Measurements from ENCODE around the gene RNPEPL1. TPM values are rescaled to one million over a fixed set of nuclear protein-coding genes. Genes with fewer than 3 reads are reported as not detected.

The RNPEPL1 gene
- total and polyA plus RNA-seq, 2 donors from 2014 or later: 65.4 to 77.4 TPM

DNA sequence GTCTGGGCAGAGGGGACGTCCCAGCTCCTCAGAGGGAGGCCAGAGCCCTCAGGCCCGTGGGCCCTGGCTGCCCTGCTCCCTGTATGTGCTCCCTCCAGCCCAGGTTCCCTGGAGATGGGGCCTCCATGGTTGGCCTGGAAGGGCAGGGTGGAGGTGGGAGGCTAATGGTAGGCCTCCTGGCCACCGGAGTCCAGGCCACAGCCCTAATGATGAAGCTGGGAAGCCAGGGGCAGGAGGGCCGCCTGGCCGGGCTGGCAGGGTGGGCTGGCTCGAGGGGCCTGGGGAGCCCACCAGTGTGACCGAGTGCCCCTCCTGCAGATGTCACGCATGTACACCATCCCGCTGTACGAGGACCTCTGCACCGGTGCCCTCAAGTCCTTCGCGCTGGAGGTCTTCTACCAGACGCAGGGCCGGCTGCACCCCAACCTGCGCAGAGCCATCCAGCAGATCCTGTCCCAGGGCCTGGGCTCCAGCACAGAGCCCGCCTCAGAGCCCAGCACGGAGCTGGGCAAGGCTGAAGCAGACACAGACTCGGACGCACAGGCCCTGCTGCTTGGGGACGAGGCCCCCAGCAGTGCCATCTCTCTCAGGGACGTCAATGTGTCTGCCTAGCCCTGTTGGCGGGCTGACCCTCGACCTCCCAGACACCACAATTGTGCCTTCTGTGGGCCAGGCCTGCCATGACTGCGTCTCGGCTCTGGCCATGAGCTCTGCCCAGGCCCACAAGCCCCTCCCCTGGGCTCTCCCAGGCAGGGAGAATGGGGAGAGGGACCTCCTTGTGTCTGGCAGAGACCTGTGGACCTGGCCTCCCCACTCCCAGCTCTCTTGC is 9.2 kb downstream of the RNPEPL1 start:
- no peak for DNase-seq
- peaks cover 0 to 7% (median 0%) of the 10 kb centered on the region in 3 donors for H3K4me1 ChIP-seq (ENCODE audit: control insufficient read depth in 2 of 3, insufficient read depth in 2 of 3, low read depth in 1 of 3, low read length in 3 of 3)
- H3K9ac ChIP-seq (ENCODE audit: low read length in 3 of 3): no peak overlapping the region
- H3K9me3 ChIP-seq (ENCODE audit: control insufficient read depth in 2 of 3, insufficient read depth in 1 of 3, low read length in 3 of 3): no peaks in the 10 kb centered on the region
- TF ChIP-seq, protein P1, sequence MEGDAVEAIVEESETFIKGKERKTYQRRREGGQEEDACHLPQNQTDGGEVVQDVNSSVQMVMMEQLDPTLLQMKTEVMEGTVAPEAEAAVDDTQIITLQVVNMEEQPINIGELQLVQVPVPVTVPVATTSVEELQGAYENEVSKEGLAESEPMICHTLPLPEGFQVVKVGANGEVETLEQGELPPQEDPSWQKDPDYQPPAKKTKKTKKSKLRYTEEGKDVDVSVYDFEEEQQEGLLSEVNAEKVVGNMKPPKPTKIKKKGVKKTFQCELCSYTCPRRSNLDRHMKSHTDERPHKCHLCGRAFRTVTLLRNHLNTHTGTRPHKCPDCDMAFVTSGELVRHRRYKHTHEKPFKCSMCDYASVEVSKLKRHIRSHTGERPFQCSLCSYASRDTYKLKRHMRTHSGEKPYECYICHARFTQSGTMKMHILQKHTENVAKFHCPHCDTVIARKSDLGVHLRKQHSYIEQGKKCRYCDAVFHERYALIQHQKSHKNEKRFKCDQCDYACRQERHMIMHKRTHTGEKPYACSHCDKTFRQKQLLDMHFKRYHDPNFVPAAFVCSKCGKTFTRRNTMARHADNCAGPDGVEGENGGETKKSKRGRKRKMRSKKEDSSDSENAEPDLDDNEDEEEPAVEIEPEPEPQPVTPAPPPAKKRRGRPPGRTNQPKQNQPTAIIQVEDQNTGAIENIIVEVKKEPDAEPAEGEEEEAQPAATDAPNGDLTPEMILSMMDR (IDR thresholded peaks at IDR 0.05; ENCODE audit: borderline replicate concordance, extremely low read depth, insufficient read depth): no peak
- H3K36me3 ChIP-seq (ENCODE audit: control insufficient read depth in 2 of 3, insufficient read depth in 3 of 3, low read length in 3 of 3): peaks cover 0 to 5% (median 4%) of the 10 kb centered on the region in 3 donors
- no peak overlapping the region for H3K4me3 ChIP-seq (ENCODE audit: low read length in 3 of 3)
- no peaks in the 10 kb centered on the region for H3K27me3 ChIP-seq (ENCODE audit: control insufficient read depth, insufficient read depth, low read length)
- no peak overlapping the region for H3K27ac ChIP-seq (ENCODE audit: low read depth in 2 of 2, low read length in 2 of 2)
- intact Hi-C loops (cut with DNase I): no loop called here
- no peak for FAIRE-seq

GRCh38 chr2:240578110-240578450 is 9.8 kb downstream of the RNPEPL1 start:
- Histone ChIP-seq H3K27me3 (ENCODE audit: control insufficient read depth, insufficient read depth, low read length) (no peaks in the 10 kb centered on the region), H3K9me3 (ENCODE audit: control insufficient read depth in 2 of 3, insufficient read depth in 1 of 3, low read length in 3 of 3) (no peaks in the 10 kb centered on the region), H3K27ac (ENCODE audit: low read depth in 2 of 2, low read length in 2 of 2) (no peak overlapping the region), H3K9ac (ENCODE audit: low read length in 3 of 3) (no peak overlapping the region), H3K4me1 (ENCODE audit: control insufficient read depth in 2 of 3, insufficient read depth in 2 of 3, low read depth in 1 of 3, low read length in 3 of 3) (peaks cover 0 to 7% (median 0%) of the 10 kb centered on the region in 3 donors), H3K4me3 (ENCODE audit: low read length in 3 of 3) (no peak overlapping the region), H3K36me3 (ENCODE audit: control insufficient read depth in 2 of 3, insufficient read depth in 3 of 3, low read length in 3 of 3) (peaks cover 0 to 5% (median 4%) of the 10 kb centered on the region in 3 donors)
- DNase-seq (no peak), FAIRE-seq (no peak)
- TF ChIP-seq, protein P1 (IDR thresholded peaks at IDR 0.05; ENCODE audit: borderline replicate concordance, extremely low read depth, insufficient read depth): no peak
- intact Hi-C loops (cut with DNase I): no loop called here

DNA sequence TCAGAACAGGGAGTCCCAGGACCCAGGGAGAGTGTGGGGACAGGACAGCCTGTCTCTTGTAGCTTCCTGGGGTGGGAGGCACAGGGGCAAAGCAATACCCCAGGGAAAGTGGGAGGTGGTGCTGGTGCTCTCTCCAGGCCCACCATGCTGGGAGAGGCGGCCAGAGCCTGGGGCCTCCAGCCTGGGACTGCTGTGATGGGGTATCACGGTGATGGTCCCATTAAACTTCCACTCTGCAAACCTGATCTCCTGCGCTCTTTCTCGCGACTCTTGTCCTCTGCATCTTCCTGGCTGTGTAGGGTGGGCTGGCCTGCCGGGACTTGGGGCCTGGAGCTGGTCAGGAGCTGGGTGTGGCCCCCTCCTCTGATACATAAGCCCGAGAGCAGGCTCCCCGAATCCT is 10.2 kb downstream of the RNPEPL1 start:
- intact Hi-C loops (cut with DNase I): no loop called here
- Histone ChIP-seq H3K4me1 (ENCODE audit: control insufficient read depth in 2 of 3, insufficient read depth in 2 of 3, low read depth in 1 of 3, low read length in 3 of 3) (peaks cover 0 to 7% (median 0%) of the 10 kb centered on the region in 3 donors), H3K27me3 (ENCODE audit: control insufficient read depth, insufficient read depth, low read length) (no peaks in the 10 kb centered on the region), H3K36me3 (ENCODE audit: control insufficient read depth in 2 of 3, insufficient read depth in 3 of 3, low read length in 3 of 3) (peaks cover 0 to 5% (median 4%) of the 10 kb centered on the region in 3 donors), H3K9ac (ENCODE audit: low read length in 3 of 3) (no peak overlapping the region), H3K4me3 (ENCODE audit: low read length in 3 of 3) (no peak overlapping the region), H3K9me3 (ENCODE audit: control insufficient read depth in 2 of 3, insufficient read depth in 1 of 3, low read length in 3 of 3) (no peaks in the 10 kb centered on the region), H3K27ac (ENCODE audit: low read depth in 2 of 2, low read length in 2 of 2) (no peak overlapping the region)
- no peak for DNase-seq
- TF ChIP-seq, protein P1 (IDR thresholded peaks at IDR 0.05; ENCODE audit: borderline replicate concordance, extremely low read depth, insufficient read depth): no peak
- no peak for FAIRE-seq

Data from kidney (tissue), 14 donors.